Measurements from ENCODE around the gene SHISA7.

The SHISA7 gene

GRCh38 chr19:55478364-55478763, 35.3 kb upstream of the SHISA7 start (continued):
- TF ChIP-seq ZNF70 (CRISPR knock-in tag; IDR thresholded peaks at IDR 0.05) (no peak), BACH2 (CRISPR knock-in tag; IDR thresholded peaks at IDR 0.05; ENCODE audit: borderline replicate concordance) (no peak), ARNTL (CRISPR knock-in tag; IDR thresholded peaks at IDR 0.05; ENCODE audit: borderline replicate concordance, low read depth) (no peak), SNAI2 (CRISPR knock-in tag; IDR thresholded peaks at IDR 0.05) (no peak), RARB (CRISPR knock-in tag; IDR thresholded peaks at IDR 0.05) (no peak), TCF4 (CRISPR knock-in tag; IDR thresholded peaks at IDR 0.05; ENCODE audit: borderline replicate concordance) (no peak), CREB5 (CRISPR knock-in tag; IDR thresholded peaks at IDR 0.05; ENCODE audit: low read depth) (no peak)

- TF ChIP-seq TSHZ2 (CRISPR knock-in tag; IDR thresholded peaks at IDR 0.05) (no peak), PATZ1 (CRISPR knock-in tag; IDR thresholded peaks at IDR 0.05; ENCODE audit: borderline replicate concordance) (no peak), OSR1 (CRISPR knock-in tag; IDR thresholded peaks at IDR 0.05) (no peak), ZFP3 (CRISPR knock-in tag; IDR thresholded peaks at IDR 0.05) (no peak), ZC3H10 (CRISPR knock-in tag; IDR thresholded peaks at IDR 0.05) (no peak), ESRRG (CRISPR knock-in tag; IDR thresholded peaks at IDR 0.05) (no peak), ZNF70 (CRISPR knock-in tag; IDR thresholded peaks at IDR 0.05) (no peak), RARB (CRISPR knock-in tag; IDR thresholded peaks at IDR 0.05) (no peak), CSDC2 (CRISPR knock-in tag; IDR thresholded peaks at IDR 0.05) (no peak)
- no peak for ATAC-seq
These were observed 34.8 kb upstream of the SHISA7 start for GRCh38 chr19:55477905-55478304.

GRCh38 chr19:55476100-55476775, 33.1 kb upstream of the SHISA7 start, which contains the start of gene ZNF628:
Gene ZNF628, plus strand, starts transcription at chr19:55476617. Its CDS starts 3,294 bp downstream, at chr19:55479911.
- ATAC-seq: peak; percentile 94
- TF ChIP-seq ZFP3 (CRISPR knock-in tag; IDR thresholded peaks at IDR 0.05): peak; percentile 66; the same call in 1 of the 2 replicates
- peak; percentile 4; the same call in 1 of the 2 replicates for TF ChIP-seq ZNF70 (CRISPR knock-in tag; IDR thresholded peaks at IDR 0.05)
- no peak for TF ChIP-seq TOX (CRISPR knock-in tag; IDR thresholded peaks at IDR 0.05; ENCODE audit: borderline replicate concordance)
- peak; percentile 51; the same call in 1 of the 2 replicates for TF ChIP-seq TSHZ2 (CRISPR knock-in tag; IDR thresholded peaks at IDR 0.05)

GRCh38 chr19:55474269-55475265, 31.5 kb upstream of the SHISA7 start:
- no peak for ATAC-seq
- TF ChIP-seq BACH2 (CRISPR knock-in tag; IDR thresholded peaks at IDR 0.05; ENCODE audit: borderline replicate concordance) (no peak), CSRNP3 (CRISPR knock-in tag; IDR thresholded peaks at IDR 0.05) (no peak), TOX (CRISPR knock-in tag; IDR thresholded peaks at IDR 0.05; ENCODE audit: borderline replicate concordance) (no peak), PATZ1 (CRISPR knock-in tag; IDR thresholded peaks at IDR 0.05; ENCODE audit: borderline replicate concordance) (no peak), PPARA (CRISPR knock-in tag; IDR thresholded peaks at IDR 0.05; ENCODE audit: borderline replicate concordance) (no peak), ZNF565 (CRISPR knock-in tag; conservative IDR thresholded peaks at IDR 0.05; ENCODE audit: low read depth) (no peak), CSDC2 (CRISPR knock-in tag; IDR thresholded peaks at IDR 0.05) (no peak), ZFP30 (CRISPR knock-in tag; IDR thresholded peaks at IDR 0.05) (no peak), TCF4 (CRISPR knock-in tag; IDR thresholded peaks at IDR 0.05; ENCODE audit: borderline replicate concordance) (no peak), ZNF8 (CRISPR knock-in tag; IDR thresholded peaks at IDR 0.05) (no peak), ZFP3 (CRISPR knock-in tag; IDR thresholded peaks at IDR 0.05) (no peak), SNAI2 (CRISPR knock-in tag; IDR thresholded peaks at IDR 0.05) (no peak)
